ENCODE results near the gene PSMB7. TPM values are rescaled to one million over a fixed set of nuclear protein-coding genes. Genes with fewer than 3 reads are reported as not detected.
A peak's percentile ranks its signal among the peaks of the same experiment; 100 is the strongest.

Gene PSMB7
- total and polyA plus RNA-seq, 2 of the 13 experiments (the other 11 are each of a cell fraction or from before 2014, with no cell fraction given) = 259 to 291 TPM

DNA sequence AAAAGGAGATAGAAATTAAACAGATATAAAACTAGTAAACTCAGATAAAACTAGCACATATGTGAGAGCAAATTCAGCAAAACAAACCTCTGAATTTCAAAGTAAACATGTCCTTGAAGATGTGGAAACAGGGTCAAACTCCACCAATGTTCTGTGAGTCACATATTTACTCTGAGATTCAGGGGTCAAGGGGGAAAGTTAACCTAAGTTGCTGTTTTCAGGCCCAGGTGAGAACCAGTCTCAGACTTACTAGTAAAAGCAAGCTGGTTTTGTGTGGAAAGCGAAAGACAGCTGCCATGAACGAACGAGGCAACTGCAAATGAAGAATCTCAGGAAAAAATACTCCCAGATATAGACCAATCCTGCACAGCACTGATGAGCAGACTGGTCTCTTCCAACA, 29.0 kb downstream of the PSMB7 start (continued):
- TF ChIP-seq NFE2L1 (CRISPR knock-in tag; IDR thresholded peaks at IDR 0.05; ENCODE audit: borderline replicate concordance) (no peak), YEATS4 (CRISPR knock-in tag; IDR thresholded peaks at IDR 0.05; ENCODE audit: borderline replicate concordance) (peak; percentile 72), SMAD3 (CRISPR knock-in tag; IDR thresholded peaks at IDR 0.05) (peak; percentile 89), ZNF549 (CRISPR knock-in tag; IDR thresholded peaks at IDR 0.05) (no peak), ZZZ3 (CRISPR knock-in tag; IDR thresholded peaks at IDR 0.05; ENCODE audit: borderline replicate concordance) (no peak), NCOA2 (CRISPR knock-in tag; IDR thresholded peaks at IDR 0.05) (peak; percentile 97), ZNF260 (CRISPR knock-in tag; IDR thresholded peaks at IDR 0.05; ENCODE audit: borderline replicate concordance, low read depth) (no peak), RFX3 (CRISPR knock-in tag; IDR thresholded peaks at IDR 0.05) (no peak), ZNF546 (CRISPR knock-in tag; conservative IDR thresholded peaks at IDR 0.05) (no peak), ZNF558 (CRISPR knock-in tag; IDR thresholded peaks at IDR 0.05; ENCODE audit: borderline replicate concordance) (no peak), SP5 (CRISPR knock-in tag; IDR thresholded peaks at IDR 0.05; ENCODE audit: borderline replicate concordance, low read depth) (peak; percentile 48; the same call in 1 of the 2 replicates), ZNF670 (CRISPR knock-in tag; IDR thresholded peaks at IDR 0.05; ENCODE audit: borderline replicate concordance) (peak; percentile 80; the same call in 1 of the 2 replicates), PAX8 (CRISPR knock-in tag; IDR thresholded peaks at IDR 0.05; ENCODE audit: borderline replicate concordance) (no peak), MIER2 (CRISPR knock-in tag; IDR thresholded peaks at IDR 0.05) (peak; percentile 68; the same call in 1 of the 2 replicates), SMAD1 (CRISPR knock-in tag; IDR thresholded peaks at IDR 0.05; ENCODE audit: borderline replicate concordance, low read depth) (no peak), ZNF34 (CRISPR knock-in tag; IDR thresholded peaks at IDR 0.05; ENCODE audit: borderline replicate concordance) (no peak), SMAD9 (CRISPR knock-in tag; IDR thresholded peaks at IDR 0.05) (no peak)
- TF ChIP-seq, protein P1, sequence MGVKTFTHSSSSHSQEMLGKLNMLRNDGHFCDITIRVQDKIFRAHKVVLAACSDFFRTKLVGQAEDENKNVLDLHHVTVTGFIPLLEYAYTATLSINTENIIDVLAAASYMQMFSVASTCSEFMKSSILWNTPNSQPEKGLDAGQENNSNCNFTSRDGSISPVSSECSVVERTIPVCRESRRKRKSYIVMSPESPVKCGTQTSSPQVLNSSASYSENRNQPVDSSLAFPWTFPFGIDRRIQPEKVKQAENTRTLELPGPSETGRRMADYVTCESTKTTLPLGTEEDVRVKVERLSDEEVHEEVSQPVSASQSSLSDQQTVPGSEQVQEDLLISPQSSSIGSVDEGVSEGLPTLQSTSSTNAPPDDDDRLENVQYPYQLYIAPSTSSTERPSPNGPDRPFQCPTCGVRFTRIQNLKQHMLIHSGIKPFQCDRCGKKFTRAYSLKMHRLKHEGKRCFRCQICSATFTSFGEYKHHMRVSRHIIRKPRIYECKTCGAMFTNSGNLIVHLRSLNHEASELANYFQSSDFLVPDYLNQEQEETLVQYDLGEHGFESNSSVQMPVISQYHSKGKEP (CRISPR knock-in tag; IDR thresholded peaks at IDR 0.05) = no peak
- TF ChIP-seq, protein P2, sequence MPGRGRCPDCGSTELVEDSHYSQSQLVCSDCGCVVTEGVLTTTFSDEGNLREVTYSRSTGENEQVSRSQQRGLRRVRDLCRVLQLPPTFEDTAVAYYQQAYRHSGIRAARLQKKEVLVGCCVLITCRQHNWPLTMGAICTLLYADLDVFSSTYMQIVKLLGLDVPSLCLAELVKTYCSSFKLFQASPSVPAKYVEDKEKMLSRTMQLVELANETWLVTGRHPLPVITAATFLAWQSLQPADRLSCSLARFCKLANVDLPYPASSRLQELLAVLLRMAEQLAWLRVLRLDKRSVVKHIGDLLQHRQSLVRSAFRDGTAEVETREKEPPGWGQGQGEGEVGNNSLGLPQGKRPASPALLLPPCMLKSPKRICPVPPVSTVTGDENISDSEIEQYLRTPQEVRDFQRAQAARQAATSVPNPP (CRISPR knock-in tag; IDR thresholded peaks at IDR 0.05) = no peak
- TF ChIP-seq, protein P3, sequence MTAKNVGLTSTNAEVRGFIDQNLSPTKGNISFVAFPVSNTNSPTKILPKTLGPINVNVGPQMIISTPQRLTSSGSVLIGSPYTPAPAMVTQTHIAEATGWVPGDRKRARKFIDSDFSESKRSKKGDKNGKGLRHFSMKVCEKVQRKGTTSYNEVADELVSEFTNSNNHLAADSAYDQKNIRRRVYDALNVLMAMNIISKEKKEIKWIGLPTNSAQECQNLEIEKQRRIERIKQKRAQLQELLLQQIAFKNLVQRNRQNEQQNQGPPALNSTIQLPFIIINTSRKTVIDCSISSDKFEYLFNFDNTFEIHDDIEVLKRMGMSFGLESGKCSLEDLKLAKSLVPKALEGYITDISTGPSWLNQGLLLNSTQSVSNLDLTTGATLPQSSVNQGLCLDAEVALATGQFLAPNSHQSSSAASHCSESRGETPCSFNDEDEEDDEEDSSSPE (CRISPR knock-in tag; IDR thresholded peaks at IDR 0.05) = peak; percentile 45; the same call in 1 of the 2 replicates
- TF ChIP-seq, protein P4, sequence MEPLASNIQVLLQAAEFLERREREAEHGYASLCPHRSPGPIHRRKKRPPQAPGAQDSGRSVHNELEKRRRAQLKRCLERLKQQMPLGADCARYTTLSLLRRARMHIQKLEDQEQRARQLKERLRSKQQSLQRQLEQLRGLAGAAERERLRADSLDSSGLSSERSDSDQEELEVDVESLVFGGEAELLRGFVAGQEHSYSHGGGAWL (CRISPR knock-in tag; IDR thresholded peaks at IDR 0.05) = no peak
- TF ChIP-seq, protein P5, sequence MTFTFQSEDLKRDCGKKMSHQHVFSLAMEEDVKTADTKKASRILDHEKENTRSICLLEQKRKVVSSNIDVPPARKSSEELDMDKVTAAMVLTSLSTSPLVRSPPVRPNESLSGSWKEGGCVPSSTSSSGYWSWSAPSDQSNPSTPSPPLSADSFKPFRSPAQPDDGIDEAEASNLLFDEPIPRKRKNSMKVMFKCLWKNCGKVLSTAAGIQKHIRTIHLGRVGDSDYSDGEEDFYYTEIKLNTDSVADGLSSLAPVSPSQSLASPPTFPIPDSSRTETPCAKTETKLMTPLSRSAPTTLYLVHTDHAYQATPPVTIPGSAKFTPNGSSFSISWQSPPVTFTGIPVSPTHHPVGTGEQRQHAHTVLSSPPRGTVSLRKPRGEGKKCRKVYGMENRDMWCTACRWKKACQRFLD (CRISPR knock-in tag; IDR thresholded peaks at IDR 0.05; ENCODE audit: borderline replicate concordance) = no peak
- TF ChIP-seq, protein P6, sequence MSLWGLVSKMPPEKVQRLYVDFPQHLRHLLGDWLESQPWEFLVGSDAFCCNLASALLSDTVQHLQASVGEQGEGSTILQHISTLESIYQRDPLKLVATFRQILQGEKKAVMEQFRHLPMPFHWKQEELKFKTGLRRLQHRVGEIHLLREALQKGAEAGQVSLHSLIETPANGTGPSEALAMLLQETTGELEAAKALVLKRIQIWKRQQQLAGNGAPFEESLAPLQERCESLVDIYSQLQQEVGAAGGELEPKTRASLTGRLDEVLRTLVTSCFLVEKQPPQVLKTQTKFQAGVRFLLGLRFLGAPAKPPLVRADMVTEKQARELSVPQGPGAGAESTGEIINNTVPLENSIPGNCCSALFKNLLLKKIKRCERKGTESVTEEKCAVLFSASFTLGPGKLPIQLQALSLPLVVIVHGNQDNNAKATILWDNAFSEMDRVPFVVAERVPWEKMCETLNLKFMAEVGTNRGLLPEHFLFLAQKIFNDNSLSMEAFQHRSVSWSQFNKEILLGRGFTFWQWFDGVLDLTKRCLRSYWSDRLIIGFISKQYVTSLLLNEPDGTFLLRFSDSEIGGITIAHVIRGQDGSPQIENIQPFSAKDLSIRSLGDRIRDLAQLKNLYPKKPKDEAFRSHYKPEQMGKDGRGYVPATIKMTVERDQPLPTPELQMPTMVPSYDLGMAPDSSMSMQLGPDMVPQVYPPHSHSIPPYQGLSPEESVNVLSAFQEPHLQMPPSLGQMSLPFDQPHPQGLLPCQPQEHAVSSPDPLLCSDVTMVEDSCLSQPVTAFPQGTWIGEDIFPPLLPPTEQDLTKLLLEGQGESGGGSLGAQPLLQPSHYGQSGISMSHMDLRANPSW (CRISPR knock-in tag; IDR thresholded peaks at IDR 0.05; ENCODE audit: borderline replicate concordance) = no peak
